SIG-M5 (cell line): Measurements from ENCODE around the gene CIAO2B.

Experiments
- DNase-seq: peaks from one replicate; lab custom pipeline; 2025; lab: John Stamatoyannopoulos, UW

The CIAO2B gene

DNA sequence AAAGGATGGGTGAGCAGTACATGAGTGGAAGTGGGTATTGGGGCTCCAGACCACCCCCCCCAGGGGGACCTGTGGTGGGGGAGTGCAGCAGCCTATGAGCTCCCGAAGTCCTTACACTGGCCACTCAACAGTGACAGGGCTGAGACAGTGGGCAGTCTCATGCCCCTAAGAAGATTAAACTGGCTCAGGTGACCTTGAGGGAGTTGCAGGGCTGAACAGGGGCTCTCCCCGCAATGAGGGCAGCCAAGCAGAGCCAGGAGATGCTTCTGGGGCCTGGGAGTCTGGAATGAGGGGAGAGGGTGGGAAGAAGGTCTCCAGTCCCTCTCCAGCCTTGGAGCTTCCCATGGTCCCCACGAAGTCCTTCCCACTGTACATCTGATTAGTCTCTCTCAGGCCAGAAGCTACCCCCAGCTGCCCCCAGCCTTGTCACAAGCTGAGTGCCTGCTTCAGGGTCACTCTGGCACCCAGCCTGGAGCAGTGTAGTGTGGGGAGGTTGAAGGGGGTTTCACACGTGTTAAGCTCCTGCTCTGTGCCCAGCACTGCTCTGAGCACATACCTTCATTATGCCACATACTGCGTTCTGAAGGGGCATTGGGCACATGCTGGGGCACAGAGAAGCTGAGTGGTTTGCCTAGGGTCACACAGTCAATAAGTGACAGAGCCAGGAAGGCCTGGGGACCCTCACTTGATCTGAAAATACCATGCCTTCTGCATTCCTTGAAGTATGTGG, 14.5 kb downstream of the CIAO2B start:
- no peak for DNase-seq

DNA sequence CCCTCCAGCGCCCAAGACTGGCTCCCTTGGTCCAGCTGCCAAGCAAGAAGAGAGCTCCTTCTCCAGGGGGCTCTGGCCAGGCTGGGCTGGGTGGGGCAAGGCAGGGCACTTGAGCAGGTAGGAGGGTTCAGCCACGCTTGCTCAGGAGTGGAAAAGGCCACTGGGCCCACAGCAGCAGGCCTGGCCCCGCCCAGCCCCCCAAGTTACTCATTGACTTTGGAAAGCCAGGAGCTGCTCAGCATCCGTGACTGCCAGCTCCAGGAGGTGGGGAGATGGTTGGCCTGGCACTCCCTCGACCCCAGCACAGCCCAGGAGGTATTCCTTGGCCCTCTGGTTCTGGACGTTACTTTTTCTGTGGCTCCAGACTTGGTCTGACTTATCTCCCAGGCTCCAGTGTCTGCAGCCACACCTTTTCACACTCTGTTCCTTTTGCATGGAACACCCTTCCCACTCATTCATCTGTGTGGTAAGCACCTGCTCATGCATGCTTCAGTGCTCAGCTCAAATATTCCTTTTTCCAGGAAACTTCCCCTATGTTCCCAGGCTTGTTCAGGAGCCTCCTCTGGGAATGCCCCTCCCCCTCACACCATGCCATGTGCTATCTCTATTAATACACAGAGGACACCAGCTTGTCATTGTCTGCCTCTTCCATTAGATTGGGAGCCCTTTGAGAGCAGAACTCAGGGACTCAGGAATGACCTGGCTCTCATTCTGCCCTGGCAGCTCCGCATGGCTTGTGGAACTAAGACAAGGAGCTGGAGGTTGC, 15.2 kb downstream of the CIAO2B start, which contains the start of gene CDH16:
CDH16 (minus strand) TSS at position 83 of the 766 bp plus-strand sequence. CDS start 820 bp downstream, outside the sequence.
- DNase-seq, result no peak

DNA sequence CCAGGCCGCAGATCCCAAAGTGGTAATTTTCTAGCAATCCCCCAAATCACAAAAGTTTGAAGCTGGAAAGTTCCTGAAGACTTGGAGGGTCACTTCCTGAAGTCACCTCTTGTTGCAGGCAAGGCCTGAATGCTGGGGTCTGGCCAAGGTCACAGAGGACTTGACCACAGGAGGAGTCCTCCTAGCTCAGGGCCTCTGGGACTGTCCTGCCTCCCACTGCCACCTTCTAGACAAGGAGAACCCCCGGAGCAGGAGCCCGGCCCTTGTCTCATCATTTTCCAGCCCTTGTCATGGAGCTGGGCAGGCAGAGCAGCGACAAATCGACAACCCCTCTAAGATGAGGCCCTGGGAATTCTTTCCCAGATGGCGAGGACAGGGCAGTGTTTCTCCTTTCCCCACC, 15.8 kb downstream of the CIAO2B start:
- no peak for DNase-seq

DNA sequence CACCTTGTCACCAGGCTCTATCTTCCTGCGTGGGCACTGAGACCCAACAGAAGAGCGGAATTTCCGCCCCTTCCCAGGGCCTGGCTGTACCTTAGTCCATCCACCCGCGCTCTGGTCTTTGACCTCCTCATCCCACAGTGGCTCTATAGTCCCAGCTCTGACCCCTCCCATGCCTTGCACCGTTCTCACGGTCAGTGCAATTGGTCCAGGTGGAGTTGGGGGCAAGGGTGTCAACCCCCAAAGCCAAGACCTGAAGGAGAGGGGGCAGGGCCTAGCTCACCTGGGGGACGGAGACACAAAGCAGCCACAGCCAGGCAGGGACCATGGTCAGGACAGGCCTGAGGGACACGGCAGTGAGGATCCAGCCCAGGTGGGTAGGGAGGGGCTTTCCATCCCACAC, 16.5 kb downstream of the CIAO2B start:
- no peak for DNase-seq

DNA sequence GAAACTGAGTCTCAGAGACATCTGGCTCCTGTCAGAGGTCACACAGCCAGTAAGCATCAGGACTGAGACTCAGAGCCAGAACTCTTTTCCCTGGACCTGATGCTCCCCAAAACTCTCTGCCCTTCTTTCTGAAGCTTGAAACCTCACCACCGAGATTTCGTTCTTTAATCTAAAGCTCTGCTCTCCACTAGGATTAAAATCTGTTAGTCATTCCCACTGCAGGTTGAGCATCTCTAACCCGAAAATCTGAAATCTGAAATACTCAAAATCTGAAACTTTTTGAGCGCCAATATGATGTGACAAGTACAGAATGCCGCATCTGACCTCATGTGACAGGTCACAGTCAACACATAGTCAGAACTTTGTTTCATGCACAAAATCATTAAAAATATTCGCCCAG, 17.7 kb downstream of the CIAO2B start:
- DNase-seq, result no peak

DNA sequence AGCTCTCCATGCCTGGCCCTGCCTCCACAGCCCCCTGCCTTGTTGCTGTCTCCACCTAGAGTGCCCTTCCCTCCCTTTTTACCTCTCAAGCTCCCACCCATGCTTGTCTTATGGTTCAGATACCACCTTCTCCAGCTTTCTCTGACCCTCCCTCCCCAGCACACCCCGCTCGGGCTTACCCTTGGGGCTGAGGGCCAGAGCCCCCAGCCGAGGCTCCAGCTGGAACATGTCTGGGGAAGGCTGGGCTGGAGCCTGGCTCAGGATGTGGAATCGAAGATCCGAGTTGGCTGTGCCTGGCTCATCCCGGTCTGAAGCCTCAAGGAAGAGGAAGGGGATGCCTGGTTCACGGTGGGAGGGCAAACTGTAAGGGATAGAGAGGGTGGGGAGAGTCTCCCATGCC, 19.2 kb downstream of the CIAO2B start:
- DNase-seq, result no peak

DNA sequence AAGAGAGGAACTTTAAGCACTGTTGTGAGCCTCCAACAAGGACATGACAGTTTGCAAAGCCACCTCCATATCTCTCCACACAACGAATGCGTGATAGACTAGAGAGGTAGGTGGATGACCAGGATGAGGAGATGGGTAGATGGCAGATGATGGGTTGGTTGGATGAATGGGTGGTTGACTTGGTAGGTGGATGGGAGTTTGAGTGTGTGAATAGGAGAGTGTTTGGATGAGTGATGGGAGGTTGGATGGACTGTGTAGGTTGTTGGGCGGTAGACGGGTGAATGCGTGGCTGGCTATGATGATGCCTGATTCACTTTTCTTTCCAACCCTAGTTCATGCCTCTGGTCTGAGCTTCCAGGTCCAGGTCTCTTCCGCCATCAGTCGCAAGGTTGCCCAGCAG, 19.7 kb downstream of the CIAO2B start:
- DNase-seq, result no peak

DNA sequence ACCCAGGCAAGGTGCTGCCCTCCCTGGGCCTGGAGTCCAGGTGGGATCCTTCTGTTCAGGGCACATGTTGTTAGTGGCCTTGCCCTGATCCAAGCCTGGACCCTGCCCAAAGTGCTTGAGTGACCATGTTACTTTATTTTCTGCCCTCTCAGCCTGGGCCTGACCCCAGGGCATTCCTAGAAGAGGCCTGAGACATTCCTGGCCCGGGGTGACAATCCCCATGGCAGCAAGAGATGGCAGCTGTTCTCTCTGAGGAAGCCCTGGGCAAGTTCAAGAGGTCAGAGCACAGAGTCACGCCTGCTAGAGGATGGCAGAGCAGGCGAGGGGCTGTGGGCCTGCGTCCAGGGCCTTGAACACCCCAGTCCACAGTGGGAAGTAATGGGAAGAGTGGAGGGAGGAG, 20.5 kb downstream of the CIAO2B start:
- DNase-seq, result no peak

DNA sequence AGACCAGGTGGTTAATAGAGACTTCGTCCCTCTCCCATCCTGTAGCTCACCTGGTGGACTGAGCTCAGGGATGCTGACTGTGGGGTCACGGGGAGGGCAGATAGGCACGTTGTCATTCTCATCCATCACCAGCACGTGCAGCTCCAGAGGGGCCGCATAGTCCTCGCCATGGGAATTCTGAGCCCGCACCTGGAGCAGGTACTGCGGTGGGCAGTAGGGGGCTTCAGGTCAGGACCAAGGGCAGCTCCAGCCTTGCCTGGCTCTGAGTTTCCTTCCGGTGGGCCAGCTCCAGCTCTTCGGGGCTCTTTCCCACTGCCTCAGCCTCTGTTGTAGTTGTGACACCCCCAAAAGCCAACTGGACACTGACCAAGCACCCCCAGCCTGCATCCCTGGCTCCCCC, 21.1 kb downstream of the CIAO2B start:
- DNase-seq, result no peak

DNA sequence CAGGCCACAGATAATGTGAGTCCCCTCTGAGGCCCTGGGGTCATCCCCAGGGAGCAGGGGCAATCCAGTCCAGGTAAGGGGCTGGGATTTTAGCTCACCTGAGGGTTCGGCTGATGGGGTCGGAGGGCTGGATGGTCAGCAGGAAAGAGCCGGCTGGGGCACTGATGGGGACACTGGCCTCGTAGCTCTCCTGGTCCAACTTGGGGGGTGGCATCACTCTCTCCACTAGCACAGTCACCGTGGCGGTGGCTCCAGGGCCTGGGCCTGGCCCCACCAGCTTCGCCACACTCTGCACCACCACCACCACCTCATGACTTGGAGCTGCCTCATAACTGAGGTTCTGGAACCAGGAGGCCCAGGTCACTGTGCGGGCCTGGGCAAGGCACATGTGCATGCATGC, 22.4 kb downstream of the CIAO2B start:
- no peak for DNase-seq

DNA sequence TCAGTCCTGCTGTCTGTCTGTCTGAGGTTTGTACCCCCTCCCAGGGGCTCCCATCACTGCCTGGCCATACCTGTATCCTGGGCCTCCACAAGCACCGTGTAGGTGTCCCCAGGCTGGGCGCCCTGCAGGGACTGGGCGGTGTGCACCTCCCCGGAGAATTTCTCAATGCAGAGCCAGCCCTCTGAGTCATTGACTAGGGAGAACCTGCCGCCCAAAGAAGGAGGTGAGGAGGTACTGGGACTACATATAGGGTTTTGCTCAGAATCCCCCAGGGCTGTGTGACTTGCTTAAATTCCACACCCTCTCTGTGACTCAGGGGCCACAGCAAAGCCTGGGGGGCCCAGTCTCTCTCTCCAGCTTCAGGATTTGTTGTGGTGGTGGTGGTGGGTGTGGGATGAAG, 23.1 kb downstream of the CIAO2B start:
- no peak for DNase-seq

DNA sequence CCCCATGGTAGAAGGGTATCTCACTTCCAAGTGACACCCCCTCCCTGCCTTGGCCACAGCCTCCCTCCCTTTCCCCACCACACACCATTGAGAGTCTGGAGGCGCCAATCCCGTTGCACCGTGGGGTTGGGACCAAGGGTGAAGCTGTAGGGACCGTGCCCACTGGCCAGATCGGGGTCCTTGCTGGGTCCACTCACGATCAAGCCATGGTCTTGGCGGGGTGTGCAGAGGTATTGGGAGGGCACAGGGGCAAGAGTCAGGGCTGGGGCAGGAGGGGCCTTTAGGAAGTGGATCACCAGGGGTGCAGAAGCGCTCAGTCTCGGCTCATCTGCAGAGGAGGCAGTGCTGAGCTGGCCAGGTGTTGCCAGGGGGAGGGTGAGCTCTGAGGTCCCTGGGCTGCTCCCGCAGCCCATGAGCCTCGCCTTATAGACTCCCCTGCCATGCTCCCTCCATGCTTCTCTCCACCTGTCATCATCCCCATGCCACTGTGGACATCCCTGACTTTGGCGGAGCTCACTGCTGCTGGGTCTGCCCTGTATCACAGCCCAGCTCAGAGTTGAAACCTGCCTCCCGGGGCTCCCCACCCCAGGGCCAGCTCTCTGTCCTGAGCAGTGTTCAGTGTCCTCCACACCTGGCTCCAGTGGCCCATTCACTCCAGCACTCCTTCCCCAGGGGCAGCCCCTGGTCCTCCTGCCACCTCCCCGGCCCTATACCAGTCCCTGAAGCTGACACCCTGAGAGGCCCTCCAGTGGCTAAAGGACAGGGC, 23.8 kb downstream of the CIAO2B start:
- DNase-seq, result no peak

DNA sequence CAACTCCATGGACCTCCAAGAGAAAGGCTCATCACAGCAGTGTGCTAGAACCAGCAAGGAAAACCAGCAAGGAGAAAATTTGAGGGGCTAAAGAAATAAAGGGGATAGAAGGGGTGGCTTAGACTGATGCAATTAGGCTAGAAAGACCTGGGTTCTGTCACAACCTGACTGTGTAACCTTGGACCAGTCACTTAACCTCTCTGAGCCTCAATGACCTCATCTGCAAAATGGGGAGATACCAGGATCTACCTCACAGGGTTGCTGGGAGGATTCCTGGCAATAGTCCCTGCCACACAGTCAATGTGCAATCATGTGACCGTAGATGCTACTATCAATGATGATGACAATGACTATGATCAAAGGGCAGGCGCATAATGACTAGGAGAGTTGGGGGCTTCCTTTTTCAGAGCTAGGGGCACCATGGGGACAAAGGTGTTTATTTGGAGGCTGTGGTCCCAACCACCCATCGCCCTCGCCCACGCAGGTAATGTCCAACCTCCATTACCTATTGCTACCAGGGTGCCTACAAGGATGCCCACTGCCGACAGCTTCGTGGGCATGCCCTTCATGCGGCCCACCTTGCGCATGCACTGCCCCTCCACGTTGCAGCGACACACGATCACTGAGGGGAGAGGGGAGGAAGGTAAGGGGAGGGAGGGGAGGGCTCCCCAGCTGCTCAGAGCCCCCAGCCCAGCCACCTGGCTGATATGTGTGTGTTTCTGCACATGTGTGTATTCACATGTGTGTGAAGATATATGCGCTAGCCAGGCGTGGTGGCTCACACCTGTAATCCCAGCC, 25.2 kb downstream of the CIAO2B start:
- no peak for DNase-seq

DNA sequence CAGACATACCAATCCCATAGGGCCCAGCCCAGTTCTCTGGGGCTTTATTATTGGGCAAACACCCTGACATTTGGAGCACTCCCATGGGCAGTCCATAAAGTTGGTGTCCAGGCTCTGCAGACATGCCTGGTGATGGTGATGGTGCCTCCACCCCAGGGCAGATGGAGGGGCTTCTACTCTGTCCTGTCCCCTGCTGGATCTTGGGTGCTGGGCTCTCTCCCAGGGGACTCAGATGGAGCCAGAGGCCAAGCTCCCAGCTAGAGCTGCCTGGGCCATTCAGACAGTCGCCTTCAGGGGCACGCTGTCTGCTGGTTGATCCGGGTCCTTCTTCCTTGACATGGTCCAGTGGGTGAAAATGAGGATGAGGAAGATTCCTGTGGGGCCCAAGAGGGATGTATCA, 26.1 kb downstream of the CIAO2B start:
- no peak for DNase-seq

DNA sequence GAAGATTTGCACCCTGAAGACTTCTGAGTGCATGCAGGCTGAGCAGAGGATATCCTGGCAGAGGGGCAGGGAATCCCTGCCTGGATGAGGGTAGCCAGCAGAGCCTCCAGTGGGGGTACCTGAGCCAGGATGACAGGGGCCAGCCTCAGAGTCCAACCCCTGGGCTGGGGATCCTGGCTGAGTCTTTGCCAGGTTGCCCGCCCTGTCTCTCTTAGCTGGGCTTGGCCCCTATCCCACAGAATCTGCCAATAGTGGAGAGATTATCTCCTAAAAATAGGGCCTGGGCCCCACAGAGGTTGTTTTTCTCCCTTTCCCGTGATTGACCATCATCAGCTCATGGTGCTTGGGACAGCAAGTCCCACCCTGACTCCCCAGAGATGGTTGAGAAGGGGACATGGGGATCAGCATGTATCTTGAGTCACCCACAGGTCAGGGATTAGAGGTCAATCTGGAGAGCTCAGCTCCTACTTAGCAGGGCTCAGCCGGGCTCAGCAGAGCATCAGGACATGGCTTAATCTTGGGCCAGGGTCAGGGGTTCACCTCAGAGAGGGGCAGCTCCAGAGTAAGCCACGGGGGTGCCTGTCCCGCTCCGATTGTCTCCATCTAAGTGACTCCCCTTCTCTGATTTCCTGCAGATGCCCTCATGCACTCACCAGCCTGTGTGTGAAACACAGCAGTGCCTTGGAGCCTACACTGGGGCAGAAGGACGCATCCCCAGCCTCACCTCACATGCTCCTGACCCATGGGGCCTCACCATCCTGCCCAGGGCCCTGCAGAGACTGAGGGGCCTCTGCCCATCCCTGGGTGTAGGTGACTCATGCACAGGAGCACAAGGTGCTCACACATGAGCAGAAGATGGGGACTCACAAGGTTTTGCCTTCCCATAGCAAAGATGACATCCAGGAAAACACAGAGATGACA, 27.0 kb downstream of the CIAO2B start:
- DNase-seq, result no peak

DNA sequence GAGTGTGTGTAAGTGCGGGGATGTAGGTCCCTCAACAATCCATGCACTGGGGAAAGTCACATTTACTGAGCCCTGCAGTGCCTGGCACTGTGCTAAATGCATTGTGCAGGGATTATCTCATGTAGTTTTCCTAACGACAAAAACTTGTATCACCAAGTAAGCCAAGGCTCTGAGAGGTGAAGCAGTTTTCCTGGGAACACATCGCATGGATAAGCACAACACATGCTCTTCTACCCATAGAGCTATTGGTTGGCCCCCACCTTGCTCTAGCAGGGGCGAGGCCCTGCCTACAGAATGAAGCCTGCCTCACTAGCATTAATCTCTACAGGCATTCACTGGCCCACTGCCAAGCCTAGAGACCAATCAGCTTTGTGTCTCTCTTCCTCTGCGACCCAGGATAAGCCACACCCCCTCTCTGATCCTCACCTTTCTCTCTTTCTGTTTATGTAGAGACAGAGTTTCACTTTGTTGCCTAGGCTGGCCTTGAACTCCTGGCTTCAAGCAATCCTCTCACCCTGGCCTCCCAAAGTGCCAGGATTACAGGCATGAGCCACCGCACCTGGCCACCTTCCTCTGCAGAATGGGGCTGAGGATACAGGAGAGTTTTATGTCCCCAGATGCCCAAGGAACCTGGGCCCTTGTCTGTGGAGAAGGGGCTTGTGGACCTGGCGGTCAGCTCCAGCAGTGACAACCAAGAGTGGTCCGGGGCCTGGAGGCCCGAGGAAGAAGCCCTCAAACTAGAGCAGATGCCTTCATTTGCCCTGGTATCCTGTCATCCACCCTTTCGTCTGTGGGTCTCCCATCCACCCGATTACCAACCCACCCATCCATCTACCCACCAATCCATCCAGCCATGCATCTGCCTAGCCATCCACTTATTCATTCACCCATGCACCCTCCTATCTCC, 28.3 kb downstream of the CIAO2B start:
- no peak for DNase-seq

DNA sequence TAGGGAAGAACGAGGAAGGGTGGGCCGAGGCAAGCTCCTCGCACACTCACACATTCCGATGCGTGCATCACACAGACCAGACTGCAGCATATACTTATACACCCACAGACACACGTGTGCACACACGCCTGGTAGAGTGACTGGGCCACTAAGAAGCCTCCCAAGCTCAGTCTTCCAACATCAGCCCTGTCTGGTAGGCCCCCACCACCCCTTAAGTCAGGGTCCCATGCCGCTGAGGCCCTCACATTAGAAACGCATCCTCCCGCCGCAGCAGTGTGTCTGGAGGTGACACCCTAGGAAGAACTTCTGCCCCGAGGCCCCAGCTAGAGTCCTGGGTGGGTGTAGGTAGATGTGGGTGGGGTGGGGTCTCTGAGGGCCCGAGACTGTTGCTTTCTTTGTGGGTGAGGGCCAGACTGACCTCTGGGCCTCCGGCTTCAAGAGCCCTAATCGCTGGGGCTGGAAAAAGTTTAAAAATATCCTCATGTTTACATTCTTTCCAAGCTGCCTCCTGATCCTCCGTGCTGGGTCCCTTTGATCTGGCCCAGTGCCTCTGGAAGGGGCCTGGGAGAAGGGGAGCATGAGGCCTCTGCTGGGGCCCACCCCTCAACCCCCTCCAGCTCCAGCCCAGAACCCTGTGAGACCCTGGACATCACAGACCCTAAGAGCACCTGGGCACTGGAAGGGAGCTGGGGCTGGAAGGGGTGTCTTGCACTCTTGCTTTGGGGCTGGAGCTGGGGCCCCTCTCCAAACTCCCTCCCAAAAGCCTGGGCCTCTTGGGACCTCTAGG, 29.2 kb downstream of the CIAO2B start:
- no peak for DNase-seq

DNA sequence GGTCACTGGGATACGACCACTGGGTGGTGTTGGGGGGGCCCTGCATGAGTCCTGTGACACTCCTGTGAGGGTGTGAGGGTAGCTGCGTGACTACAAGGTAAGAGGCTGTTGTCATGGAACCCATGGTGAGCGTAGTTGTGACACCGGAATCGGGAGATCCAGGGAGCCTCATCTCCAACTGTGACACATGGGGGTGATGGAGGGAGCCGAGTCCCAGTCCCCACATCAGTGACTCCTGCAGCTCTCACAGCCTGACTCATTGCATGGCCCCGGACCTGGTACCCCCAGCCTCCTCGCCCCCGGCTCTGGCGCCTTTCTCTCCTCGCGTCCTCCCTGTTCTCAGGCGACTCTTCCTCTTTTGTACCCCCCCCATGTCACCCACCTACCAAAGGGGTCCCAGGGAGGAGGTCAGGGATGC, 29.8 kb downstream of the CIAO2B start:
- DNase-seq, result no peak
